CD8-positive, alpha-beta memory T cell (primary cell): ENCODE measurements around the gene KCNT2. TPM values are rescaled to one million over a fixed set of nuclear protein-coding genes. Genes with fewer than 3 reads are reported as not detected.
"Not testable (repeated sequence)": the region's sequence is repeated elsewhere in the genome, so short reads cannot be mapped to it uniquely, and the experiment has no call there.

Source experiments
- CTCF ChIA-PET: fragments of 350-600 bp; sonication (Branson Sonifier 250); formaldehyde crosslinking; loops from one replicate; lab custom pipeline; 2021; ENCODE audit warnings: antibody characterized with exemption; lab: Charles Lee
- POLR2A ChIA-PET: fragments of 350-600 bp; sonication (Branson Sonifier 250); formaldehyde crosslinking; loops from one replicate; lab custom pipeline; 2021; ENCODE audit warnings: antibody characterized with exemption; lab: Charles Lee
- DNase-seq, 5 donors: peaks; one replicate each; pipeline versions ENCODE4 v3.0.0 to v3.0.0-alpha.2; 2020 to 2022; ENCODE audit warnings: mixed read lengths in 1 of 5
- H3K27ac ChIP-seq: one replicate; pipeline ENCODE4 v1.7.0; 2013; ENCODE audit warnings: low read depth, mild to moderate bottlenecking, low read length, moderate library complexity
- H3K27me3 ChIP-seq: 2 replicates; pipeline ENCODE4 v1.7.0; 2013; ENCODE audit warnings: low read length, mild to moderate bottlenecking; ENCODE audit not compliant: insufficient read depth, poor library complexity, severe bottlenecking
- H3K36me3 ChIP-seq: 2 replicates; pipeline ENCODE4 v1.7.0; 2013; ENCODE audit warnings: mild to moderate bottlenecking, low read length, moderate library complexity; ENCODE audit not compliant: insufficient read depth
- H3K4me1 ChIP-seq: 2 replicates; pipeline ENCODE4 v1.7.0; 2013; ENCODE audit warnings: mild to moderate bottlenecking, low read length, moderate library complexity; ENCODE audit not compliant: insufficient read depth
- H3K4me3 ChIP-seq: 2 replicates; pipeline ENCODE4 v1.7.0; 2013; ENCODE audit warnings: mild to moderate bottlenecking, low read length
- H3K9me3 ChIP-seq: 2 replicates; pipeline ENCODE4 v1.7.0; 2013; ENCODE audit warnings: mild to moderate bottlenecking, low read length
- H3K27ac Mint-ChIP-seq, 8 donors: one replicate each; pipeline ENCODE4 v1.8.0; 2020 to 2021; ENCODE audit warnings: mixed read lengths in 8 of 8, mild to moderate bottlenecking in 6 of 8, inconsistent platforms in 3 of 8, moderate library complexity in 3 of 8
- H3K27me3 Mint-ChIP-seq, 2 donors: one replicate each; pipeline ENCODE4 v1.8.0; 2020 to 2021; ENCODE audit warnings: mixed read lengths in 2 of 2, mild to moderate bottlenecking in 1 of 2, moderate library complexity in 1 of 2
- H3K36me3 Mint-ChIP-seq, 3 donors: one replicate each; pipeline ENCODE4 v1.8.0; 2020 to 2021; ENCODE audit warnings: mixed read lengths in 3 of 3, inconsistent platforms in 1 of 3, mild to moderate bottlenecking in 1 of 3
- H3K4me1 Mint-ChIP-seq, 3 donors: one replicate each; pipeline ENCODE4 v1.8.0; 2020 to 2021; ENCODE audit warnings: mixed read lengths in 3 of 3, inconsistent platforms in 1 of 3, mild to moderate bottlenecking in 1 of 3
- H3K4me3 Mint-ChIP-seq, 7 donors: one replicate each; pipeline ENCODE4 v1.8.0; 2020 to 2021; ENCODE audit warnings: mixed read lengths in 7 of 7, mild to moderate bottlenecking in 6 of 7, moderate library complexity in 4 of 7, inconsistent platforms in 2 of 7
- H3K9me3 Mint-ChIP-seq, 5 donors: one replicate each; pipeline ENCODE4 v1.8.0; 2020 to 2022; ENCODE audit warnings: mixed read lengths in 5 of 5, mild to moderate bottlenecking in 3 of 5, moderate library complexity in 2 of 5, inconsistent platforms in 1 of 5
- polyA plus RNA-seq: library from polyadenylated mRNA; unstranded; fragments of 300-500 nt; fragmentation: Illumina TruSeq; gene quantifications from one replicate; pipeline ENCODE4 v1.2.3, GENCODE V29; 2021
- total RNA-seq, 2 experiments: library from RNA; stranded (reverse); gene quantifications; one replicate each; pipeline ENCODE4 v1.2.3, GENCODE V29; 2021

KCNT2 gene
- total and polyA plus RNA-seq, 3 experiments from 2014 or later, result not detected

- Mint-ChIP-seq H3K9me3 (peaks cover 0 to 3% (median 0%) of the 10 kb centered on the region in 5 donors), H3K27ac (no peak overlapping the region), H3K4me1 (no peaks in the 10 kb centered on the region), H3K36me3 (no peaks in the 10 kb centered on the region), H3K27me3 (no peaks in the 10 kb centered on the region), H3K4me3 (no peak overlapping the region)
- H3K4me1 ChIP-seq, result no peaks in the 10 kb centered on the region
- no peak overlapping the region for H3K27ac ChIP-seq
- ChIA-PET CTCF (no interaction called here), POLR2A (no interaction called here)
- H3K9me3 ChIP-seq, result no peaks in the 10 kb centered on the region
- DNase-seq, result no peak
- no peak overlapping the region for H3K4me3 ChIP-seq
- no peaks in the 10 kb centered on the region for H3K36me3 ChIP-seq
- H3K27me3 ChIP-seq, result no peaks in the 10 kb centered on the region
These were observed 336.9 kb downstream of the KCNT2 start for GRCh38 chr1:196271212-196271947.

GRCh38 chr1:196263086-196263485, 345.2 kb downstream of the KCNT2 start:
- H3K4me3 ChIP-seq, H3K27me3 Mint-ChIP-seq, H3K27me3 ChIP-seq, H3K4me1 ChIP-seq, DNase-seq, H3K4me3 Mint-ChIP-seq, H3K36me3 ChIP-seq, H3K9me3 Mint-ChIP-seq, H3K36me3 Mint-ChIP-seq, H3K27ac ChIP-seq, H3K9me3 ChIP-seq, H3K27ac Mint-ChIP-seq, CTCF ChIA-PET, POLR2A ChIA-PET, H3K4me1 Mint-ChIP-seq: not testable (repeated sequence)

- no peaks in the 10 kb centered on the region for H3K4me1 Mint-ChIP-seq
- POLR2A ChIA-PET, result no interaction called here
These were observed 348.0 kb downstream of the KCNT2 start for GRCh38 chr1:196260270-196260669.

GRCh38 chr1:196259316-196259715, 348.9 kb downstream of the KCNT2 start:
- H3K27me3 ChIP-seq, result no peaks in the 10 kb centered on the region
- ChIA-PET CTCF (no interaction called here), POLR2A (no interaction called here)
- no peak overlapping the region for H3K4me3 Mint-ChIP-seq
- no peak overlapping the region for H3K27ac ChIP-seq
- no peaks in the 10 kb centered on the region for H3K4me1 Mint-ChIP-seq
- no peaks in the 10 kb centered on the region for H3K9me3 ChIP-seq
- H3K27me3 Mint-ChIP-seq, result no peaks in the 10 kb centered on the region
- H3K4me1 ChIP-seq, result no peaks in the 10 kb centered on the region
- H3K9me3 Mint-ChIP-seq, result peaks cover 0 to 8% (median 0%) of the 10 kb centered on the region in 5 donors
- H3K27ac Mint-ChIP-seq, result no peak overlapping the region
- no peak overlapping the region for H3K4me3 ChIP-seq
- H3K36me3 ChIP-seq, result no peaks in the 10 kb centered on the region
- DNase-seq, result no peak
- no peaks in the 10 kb centered on the region for H3K36me3 Mint-ChIP-seq

More at GRCh38 chr1:196260270-196260669, 348.0 kb downstream of the KCNT2 start:
- no peak for DNase-seq
- CTCF ChIA-PET, result no interaction called here
- Mint-ChIP-seq H3K4me3 (no peak overlapping the region), H3K27me3 (no peaks in the 10 kb centered on the region), H3K9me3 (peaks cover 0 to 8% (median 3%) of the 10 kb centered on the region in 5 donors), H3K36me3 (no peaks in the 10 kb centered on the region), H3K27ac (no peak overlapping the region)
- H3K9me3 ChIP-seq, result no peaks in the 10 kb centered on the region
- H3K4me3 ChIP-seq, result no peak overlapping the region
- no peaks in the 10 kb centered on the region for H3K36me3 ChIP-seq
- H3K4me1 ChIP-seq, result no peaks in the 10 kb centered on the region
- H3K27me3 ChIP-seq, result no peaks in the 10 kb centered on the region
- no peak overlapping the region for H3K27ac ChIP-seq

- no peak for DNase-seq
- Histone ChIP-seq H3K9me3 (no peaks in the 10 kb centered on the region), H3K36me3 (no peaks in the 10 kb centered on the region), H3K27me3 (no peaks in the 10 kb centered on the region), H3K4me1 (no peaks in the 10 kb centered on the region), H3K27ac (no peak overlapping the region), H3K4me3 (no peak overlapping the region)
- Mint-ChIP-seq H3K4me3 (no peak overlapping the region), H3K27me3 (no peaks in the 10 kb centered on the region), H3K9me3 (peaks cover 0 to 8% (median 0%) of the 10 kb centered on the region in 5 donors), H3K27ac (no peak overlapping the region), H3K36me3 (no peaks in the 10 kb centered on the region), H3K4me1 (no peaks in the 10 kb centered on the region)
- ChIA-PET CTCF (no interaction called here), POLR2A (no interaction called here)
These were observed 352.5 kb downstream of the KCNT2 start for GRCh38 chr1:196255762-196256161.

GRCh38 chr1:196229546-196229945, 378.7 kb downstream of the KCNT2 start:
- H3K36me3 ChIP-seq, result no peaks in the 10 kb centered on the region
- H3K27ac ChIP-seq, result no peak overlapping the region
- Mint-ChIP-seq H3K27ac (no peak overlapping the region), H3K4me3 (no peak overlapping the region), H3K36me3 (peaks cover 0 to 2% (median 0%) of the 10 kb centered on the region in 3 donors), H3K27me3 (no peaks in the 10 kb centered on the region), H3K9me3 (peaks cover 5 to 13% (median 7%) of the 10 kb centered on the region in 5 donors), H3K4me1 (no peaks in the 10 kb centered on the region)
- POLR2A ChIA-PET, result no interaction called here
- no peaks in the 10 kb centered on the region for H3K4me1 ChIP-seq
- H3K4me3 ChIP-seq, result no peak overlapping the region
- DNase-seq, result no peak
- no peaks in the 10 kb centered on the region for H3K9me3 ChIP-seq
- no peaks in the 10 kb centered on the region for H3K27me3 ChIP-seq
- CTCF ChIA-PET, result no interaction called here

- Histone ChIP-seq H3K4me3 (no peak overlapping the region), H3K27me3 (no peaks in the 10 kb centered on the region), H3K4me1 (no peaks in the 10 kb centered on the region), H3K27ac (no peak overlapping the region), H3K9me3 (no peaks in the 10 kb centered on the region), H3K36me3 (no peaks in the 10 kb centered on the region)
- Mint-ChIP-seq H3K36me3 (no peaks in the 10 kb centered on the region), H3K27me3 (no peaks in the 10 kb centered on the region), H3K4me3 (no peak overlapping the region), H3K27ac (no peak overlapping the region), H3K9me3 (peaks cover 0 to 5% (median 2%) of the 10 kb centered on the region in 5 donors), H3K4me1 (no peaks in the 10 kb centered on the region)
- ChIA-PET POLR2A (no interaction called here), CTCF (no interaction called here)
- no peak for DNase-seq
These were observed 393.4 kb downstream of the KCNT2 start for GRCh38 chr1:196214866-196215265.

GRCh38 chr1:196209983-196210382, 398.3 kb downstream of the KCNT2 start:
- no peak for DNase-seq
- H3K27ac Mint-ChIP-seq, result no peak overlapping the region
- H3K27me3 Mint-ChIP-seq, result no peaks in the 10 kb centered on the region
- no peak overlapping the region for H3K4me3 ChIP-seq
- ChIA-PET CTCF (no interaction called here), POLR2A (no interaction called here)
- H3K27ac ChIP-seq, result no peak overlapping the region
- no peak overlapping the region for H3K4me3 Mint-ChIP-seq
- H3K9me3 Mint-ChIP-seq, result peaks cover 0 to 5% (median 4%) of the 10 kb centered on the region in 5 donors
- H3K36me3 ChIP-seq, result no peaks in the 10 kb centered on the region
- H3K4me1 ChIP-seq, result no peaks in the 10 kb centered on the region
- H3K4me1 Mint-ChIP-seq, result no peaks in the 10 kb centered on the region
- no peaks in the 10 kb centered on the region for H3K36me3 Mint-ChIP-seq
- no peaks in the 10 kb centered on the region for H3K9me3 ChIP-seq
- no peaks in the 10 kb centered on the region for H3K27me3 ChIP-seq
